Stimulated activated CD4-positive, alpha-beta T cell treated with anti-CD3 and anti-CD28 coated beads, Interleukin-1b, Interleukin-23, amount 100 ng/mL, for 48 hours (primary cell): Measurements from ENCODE around the gene THRB.

Experiments used
- DNase-seq: peaks from one replicate; pipeline ENCODE4 v3.0.0-alpha.2; 2020

Gene THRB

GRCh38 chr3:24372559-24373197, 122.0 kb downstream of the THRB start:
- no peak for DNase-seq

- DNase-seq = no peak
Observed at GRCh38 chr3:24370352-24371090, 124.1 kb downstream of the THRB start.

GRCh38 chr3:24368605-24369004, 126.0 kb downstream of the THRB start:
- no peak for DNase-seq

- DNase-seq = no peak
Observed at GRCh38 chr3:24367664-24368264, 126.9 kb downstream of the THRB start.

GRCh38 chr3:24367216-24367615, 127.4 kb downstream of the THRB start:
- DNase-seq = no peak

GRCh38 chr3:24365168-24365567, 129.5 kb downstream of the THRB start:
- DNase-seq = no peak

GRCh38 chr3:24364359-24364758, 130.3 kb downstream of the THRB start:
- DNase-seq = no peak

GRCh38 chr3:24363242-24363641, 131.4 kb downstream of the THRB start:
- DNase-seq = no peak

GRCh38 chr3:24361623-24362022, 133.0 kb downstream of the THRB start:
- no peak for DNase-seq

GRCh38 chr3:24360957-24361356, 133.7 kb downstream of the THRB start:
- no peak for DNase-seq

GRCh38 chr3:24359645-24360462, 134.8 kb downstream of the THRB start:
- DNase-seq = no peak

GRCh38 chr3:24359102-24359501, 135.5 kb downstream of the THRB start:
- DNase-seq = no peak

- no peak for DNase-seq
Observed at GRCh38 chr3:24357635-24358034, 137.0 kb downstream of the THRB start.

- no peak for DNase-seq
Observed at GRCh38 chr3:24355806-24356205, 138.8 kb downstream of the THRB start.

- no peak for DNase-seq
Observed at GRCh38 chr3:24354230-24354629, 140.4 kb downstream of the THRB start.

- DNase-seq = no peak
Observed at GRCh38 chr3:24352893-24353553, 141.6 kb downstream of the THRB start.

- DNase-seq = no peak
Observed at GRCh38 chr3:24351779-24352469, 142.7 kb downstream of the THRB start.

GRCh38 chr3:24349367-24350019, 145.2 kb downstream of the THRB start:
- DNase-seq = no peak

GRCh38 chr3:24348348-24348747, 146.3 kb downstream of the THRB start:
- DNase-seq = no peak

- DNase-seq = no peak
Observed at GRCh38 chr3:24344784-24345439, 149.7 kb downstream of the THRB start.
